ENCODE results near the gene RAF1. TPM values are rescaled to one million over a fixed set of nuclear protein-coding genes. Genes with fewer than 3 reads are reported as not detected.

The RAF1 gene
- total RNA-seq, 2 experiments from 2014 or later: 127 to 139 TPM

DNA sequence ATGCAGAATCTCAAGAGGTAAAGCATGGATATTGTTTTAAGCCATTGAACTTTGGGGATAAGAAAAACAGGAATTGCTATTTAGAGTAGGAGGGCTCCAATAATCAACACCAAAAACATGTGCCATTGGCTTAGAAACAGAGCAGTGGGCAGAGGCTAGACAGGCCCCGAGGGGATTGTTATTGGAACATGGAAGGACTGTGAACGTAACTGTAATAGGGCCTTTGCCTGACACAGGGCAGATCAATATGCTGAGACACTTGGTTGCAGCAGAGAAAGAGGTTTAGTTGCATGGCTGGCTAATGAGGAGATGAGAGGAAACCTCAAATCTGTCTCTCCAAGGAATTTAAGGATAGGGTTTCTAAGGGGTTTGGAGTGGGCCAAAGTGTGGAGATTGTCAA is 36.9 kb upstream of the RAF1 start:
- intact Hi-C loops (cut with DNase I, micrococcal nuclease): no loop called here
- no peaks in the 10 kb centered on the region for H3K9me3 ChIP-seq (ENCODE audit: control insufficient read depth in 1 of 2, insufficient read depth in 1 of 2, low read length in 2 of 2)
- no peak overlapping the region for H3K4me3 Mint-ChIP-seq
- H3K4me1 ChIP-seq (ENCODE audit: insufficient read depth, low read length): no peaks in the 10 kb centered on the region
- DNase-seq (no peak), ATAC-seq (ENCODE audit: poor library complexity) (no peak)
- H3K27ac ChIP-seq (ENCODE audit: low read depth in 1 of 2, low read length in 2 of 2): no peak overlapping the region
- H3K36me3 Mint-ChIP-seq (ENCODE audit: low read depth): no peaks in the 10 kb centered on the region
- H3K9me3 Mint-ChIP-seq: no peaks in the 10 kb centered on the region
- POLR2A ChIA-PET: no interaction called here
- no peak overlapping the region for H3K27ac Mint-ChIP-seq
- CTCF ChIA-PET: interaction anchor here (0.7 kb wide), 1 partner anchor 206 kb away, joined by 4 read pairs; no protein-coding TSS in a partner anchor
- no peak overlapping the region for H3K4me3 ChIP-seq (ENCODE audit: low read length)
- H3K27me3 ChIP-seq (ENCODE audit: control insufficient read depth in 1 of 2, insufficient read depth in 2 of 2, low read length in 2 of 2): no peaks in the 10 kb centered on the region
- H3K27me3 Mint-ChIP-seq: no peaks in the 10 kb centered on the region
- no peaks in the 10 kb centered on the region for H3K4me1 Mint-ChIP-seq (ENCODE audit: low read depth)
- TF ChIP-seq, protein P1, sequence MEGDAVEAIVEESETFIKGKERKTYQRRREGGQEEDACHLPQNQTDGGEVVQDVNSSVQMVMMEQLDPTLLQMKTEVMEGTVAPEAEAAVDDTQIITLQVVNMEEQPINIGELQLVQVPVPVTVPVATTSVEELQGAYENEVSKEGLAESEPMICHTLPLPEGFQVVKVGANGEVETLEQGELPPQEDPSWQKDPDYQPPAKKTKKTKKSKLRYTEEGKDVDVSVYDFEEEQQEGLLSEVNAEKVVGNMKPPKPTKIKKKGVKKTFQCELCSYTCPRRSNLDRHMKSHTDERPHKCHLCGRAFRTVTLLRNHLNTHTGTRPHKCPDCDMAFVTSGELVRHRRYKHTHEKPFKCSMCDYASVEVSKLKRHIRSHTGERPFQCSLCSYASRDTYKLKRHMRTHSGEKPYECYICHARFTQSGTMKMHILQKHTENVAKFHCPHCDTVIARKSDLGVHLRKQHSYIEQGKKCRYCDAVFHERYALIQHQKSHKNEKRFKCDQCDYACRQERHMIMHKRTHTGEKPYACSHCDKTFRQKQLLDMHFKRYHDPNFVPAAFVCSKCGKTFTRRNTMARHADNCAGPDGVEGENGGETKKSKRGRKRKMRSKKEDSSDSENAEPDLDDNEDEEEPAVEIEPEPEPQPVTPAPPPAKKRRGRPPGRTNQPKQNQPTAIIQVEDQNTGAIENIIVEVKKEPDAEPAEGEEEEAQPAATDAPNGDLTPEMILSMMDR (IDR thresholded peaks at IDR 0.05): no peak
- no peaks in the 10 kb centered on the region for H3K36me3 ChIP-seq (ENCODE audit: insufficient read depth, low read length)

- ATAC-seq (ENCODE audit: poor library complexity): no peak
- POLR2A ChIA-PET: no interaction called here
- TF ChIP-seq, protein P1 (IDR thresholded peaks at IDR 0.05): no peak
- no peak overlapping the region for H3K27ac ChIP-seq (ENCODE audit: low read depth in 1 of 2, low read length in 2 of 2)
- Mint-ChIP-seq H3K4me1 (ENCODE audit: low read depth) (no peaks in the 10 kb centered on the region), H3K27ac (no peak overlapping the region), H3K27me3 (no peaks in the 10 kb centered on the region), H3K9me3 (no peaks in the 10 kb centered on the region), H3K36me3 (ENCODE audit: low read depth) (no peaks in the 10 kb centered on the region), H3K4me3 (no peak overlapping the region)
- no peak overlapping the region for H3K4me3 ChIP-seq (ENCODE audit: low read length)
- H3K4me1 ChIP-seq (ENCODE audit: insufficient read depth, low read length): no peaks in the 10 kb centered on the region
- no peaks in the 10 kb centered on the region for H3K27me3 ChIP-seq (ENCODE audit: control insufficient read depth in 1 of 2, insufficient read depth in 2 of 2, low read length in 2 of 2)
- no peak for DNase-seq
- H3K9me3 ChIP-seq (ENCODE audit: control insufficient read depth in 1 of 2, insufficient read depth in 1 of 2, low read length in 2 of 2): no peaks in the 10 kb centered on the region
- CTCF ChIA-PET: no interaction called here
- intact Hi-C loops (cut with DNase I, micrococcal nuclease): no loop called here
- H3K36me3 ChIP-seq (ENCODE audit: insufficient read depth, low read length): no peaks in the 10 kb centered on the region
Observed at GRCh38 chr3:12695916-12696315, 32.0 kb upstream of the RAF1 start.

- no peaks in the 10 kb centered on the region for H3K36me3 ChIP-seq (ENCODE audit: insufficient read depth, low read length)
- Mint-ChIP-seq H3K4me3 (no peak overlapping the region), H3K27ac (no peak overlapping the region), H3K4me1 (ENCODE audit: low read depth) (no peaks in the 10 kb centered on the region), H3K9me3 (no peaks in the 10 kb centered on the region), H3K36me3 (ENCODE audit: low read depth) (no peaks in the 10 kb centered on the region), H3K27me3 (no peaks in the 10 kb centered on the region)
- H3K9me3 ChIP-seq (ENCODE audit: control insufficient read depth in 1 of 2, insufficient read depth in 1 of 2, low read length in 2 of 2): no peaks in the 10 kb centered on the region
- TF ChIP-seq, protein P1 (IDR thresholded peaks at IDR 0.05): no peak
- ChIA-PET CTCF (no interaction called here), POLR2A (no interaction called here)
- intact Hi-C loops (cut with DNase I, micrococcal nuclease): no loop called here
- no peak overlapping the region for H3K27ac ChIP-seq (ENCODE audit: low read depth in 1 of 2, low read length in 2 of 2)
- H3K4me1 ChIP-seq (ENCODE audit: insufficient read depth, low read length): no peaks in the 10 kb centered on the region
- no peak overlapping the region for H3K4me3 ChIP-seq (ENCODE audit: low read length)
- ATAC-seq (ENCODE audit: poor library complexity) (no peak), DNase-seq (no peak)
- no peaks in the 10 kb centered on the region for H3K27me3 ChIP-seq (ENCODE audit: control insufficient read depth in 1 of 2, insufficient read depth in 2 of 2, low read length in 2 of 2)
Observed at GRCh38 chr3:12695112-12695511, 31.2 kb upstream of the RAF1 start.

Data from CD4-positive, alpha-beta T cell (primary cell).